Raji (cell line): Measurements from ENCODE around the gene STPG3.

ENCODE experiments used
- POLR2A ChIP-seq: IDR thresholded peaks from 2 replicates; pipeline ENCODE4 v1.6.1; 2011; ENCODE audit warnings: low read depth, low read length, control low read depth; ENCODE audit not compliant: insufficient read depth

The STPG3 gene

DNA sequence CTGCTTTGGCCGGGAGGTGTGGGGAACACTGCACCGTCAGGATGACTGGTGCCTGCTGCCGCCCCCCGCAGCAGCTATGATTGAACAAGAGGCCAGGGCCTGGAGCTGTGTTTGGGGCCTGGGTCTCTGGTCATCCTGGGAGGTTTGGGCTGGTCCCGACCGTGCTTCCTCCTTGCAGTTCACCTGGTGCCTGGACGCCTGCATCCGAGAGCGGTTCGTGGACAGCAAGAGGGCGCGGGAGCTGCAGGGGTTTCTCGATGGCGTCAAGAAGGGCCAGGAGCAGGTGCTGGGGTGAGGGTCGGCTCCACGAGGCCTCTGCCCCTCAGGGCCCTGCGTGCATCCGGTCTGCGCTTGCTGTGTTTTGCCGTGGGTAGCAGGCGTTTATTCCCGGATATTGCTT is 13.0 kb downstream of the STPG3 start:
- no peak for TF ChIP-seq POLR2A

DNA sequence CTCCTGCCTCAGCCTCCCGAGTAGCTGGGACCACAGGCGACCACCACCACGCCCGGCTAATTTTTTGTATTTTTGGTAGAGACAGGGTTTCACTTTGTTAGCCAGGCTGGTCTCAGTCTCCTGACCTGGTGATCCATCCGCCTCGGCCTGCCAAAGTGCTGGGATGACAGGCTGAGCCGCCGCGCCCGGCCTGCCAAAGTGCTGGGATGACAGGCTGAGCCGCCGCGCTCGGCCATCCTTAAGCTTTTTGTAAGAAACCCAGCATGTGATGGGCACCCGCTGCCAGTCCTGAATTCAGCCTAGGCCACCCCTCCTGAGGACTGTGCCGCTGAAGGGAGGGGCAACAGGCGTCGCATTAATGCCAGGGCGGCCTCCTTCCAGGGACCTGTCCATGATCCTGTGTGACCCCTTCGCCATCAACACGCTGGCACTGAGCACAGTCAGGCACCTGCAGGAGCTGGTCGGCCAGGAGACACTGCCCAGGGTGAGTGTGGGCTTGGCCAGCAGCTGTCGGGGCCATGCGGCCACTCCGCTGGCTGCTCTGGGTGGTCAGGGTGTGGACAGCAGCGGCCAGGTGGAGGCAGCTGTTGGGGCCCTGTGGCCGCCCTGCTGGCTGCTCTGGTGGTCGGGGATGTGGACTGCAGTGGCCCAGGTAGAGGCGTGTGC is 14.5 kb downstream of the STPG3 start:
- TF ChIP-seq POLR2A: no peak

DNA sequence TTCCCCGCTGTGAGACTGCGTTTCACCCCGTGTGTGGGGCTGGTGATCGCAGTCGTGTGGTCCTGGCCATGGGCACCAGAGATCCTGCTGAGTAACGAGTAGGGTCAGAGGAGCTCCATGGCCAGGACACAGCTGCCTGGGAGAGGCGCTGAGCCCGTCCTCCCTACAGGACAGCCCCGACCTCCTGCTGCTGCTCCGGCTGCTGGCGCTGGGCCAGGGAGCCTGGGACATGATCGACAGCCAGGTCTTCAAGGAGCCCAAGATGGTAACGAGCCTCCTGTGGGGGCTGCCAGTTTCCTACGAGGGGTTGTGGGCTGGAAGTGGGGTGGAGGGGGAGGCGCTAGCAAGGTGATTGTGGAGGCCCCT is 15.1 kb downstream of the STPG3 start:
- TF ChIP-seq POLR2A: no peak

DNA sequence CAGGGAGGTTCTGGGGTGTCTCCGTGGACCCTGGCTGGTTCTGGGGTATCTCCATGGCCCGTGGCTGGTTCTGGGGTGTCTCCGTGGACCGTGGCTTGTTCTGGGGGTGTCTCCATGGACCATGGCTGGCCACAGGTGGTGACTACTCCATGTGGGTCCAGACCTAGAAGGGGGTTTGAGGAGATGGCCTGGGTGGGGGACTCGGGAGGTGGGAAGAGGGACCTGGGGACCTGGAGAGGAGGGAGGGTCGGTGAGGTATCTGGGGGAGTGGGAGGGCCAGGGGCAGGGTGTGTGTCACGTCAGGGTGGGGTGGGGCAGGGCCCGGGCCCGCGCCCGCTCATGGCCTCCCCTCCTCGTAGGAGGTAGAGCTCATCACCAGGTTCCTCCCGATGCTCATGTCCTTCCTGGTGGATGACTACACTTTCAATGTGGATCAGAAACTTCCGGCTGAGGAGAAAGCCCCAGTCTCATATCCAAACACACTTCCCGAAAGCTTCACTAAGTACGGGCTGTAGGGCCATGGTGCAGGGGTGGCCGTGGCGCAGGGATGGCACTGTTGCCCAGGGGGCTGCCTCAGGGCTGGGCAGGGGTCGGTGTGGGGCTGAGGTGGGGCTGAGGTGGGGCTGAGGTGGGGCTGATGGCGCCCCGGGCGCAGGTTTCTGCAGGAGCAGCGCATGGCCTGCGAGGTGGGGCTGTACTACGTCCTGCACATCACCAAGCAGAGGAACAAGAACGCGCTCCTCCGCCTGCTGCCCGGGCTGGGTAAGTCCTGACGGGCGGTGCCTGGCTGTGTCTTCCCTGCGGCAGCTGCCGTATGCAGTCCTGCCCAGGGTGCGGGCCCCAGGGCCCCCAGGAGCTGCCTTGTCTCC is 15.7 kb downstream of the STPG3 start:
- no peak for TF ChIP-seq POLR2A

DNA sequence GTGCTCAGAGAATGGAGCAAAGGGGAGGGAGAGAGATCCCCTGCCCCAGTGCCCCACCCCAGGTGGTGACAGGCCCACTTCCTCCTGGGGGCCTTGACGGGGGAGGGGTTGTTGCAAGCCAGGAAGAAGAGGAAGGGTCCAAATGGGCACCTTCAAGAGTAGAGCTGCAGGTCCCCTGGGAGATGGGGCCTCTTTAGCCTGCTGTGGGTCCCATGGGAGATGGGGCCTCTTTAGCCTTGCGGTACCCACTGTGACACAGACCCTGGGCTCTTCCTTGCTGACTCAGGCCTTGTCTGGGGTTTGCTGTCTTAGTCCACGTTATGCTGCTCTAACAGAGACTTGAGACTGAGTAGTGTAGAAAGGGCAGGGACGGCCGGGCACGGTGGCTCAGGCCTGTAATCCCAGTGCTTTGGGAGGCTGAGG is 16.9 kb downstream of the STPG3 start:
- TF ChIP-seq POLR2A: peak; percentile 35; the same call in 1 of the 2 replicates

DNA sequence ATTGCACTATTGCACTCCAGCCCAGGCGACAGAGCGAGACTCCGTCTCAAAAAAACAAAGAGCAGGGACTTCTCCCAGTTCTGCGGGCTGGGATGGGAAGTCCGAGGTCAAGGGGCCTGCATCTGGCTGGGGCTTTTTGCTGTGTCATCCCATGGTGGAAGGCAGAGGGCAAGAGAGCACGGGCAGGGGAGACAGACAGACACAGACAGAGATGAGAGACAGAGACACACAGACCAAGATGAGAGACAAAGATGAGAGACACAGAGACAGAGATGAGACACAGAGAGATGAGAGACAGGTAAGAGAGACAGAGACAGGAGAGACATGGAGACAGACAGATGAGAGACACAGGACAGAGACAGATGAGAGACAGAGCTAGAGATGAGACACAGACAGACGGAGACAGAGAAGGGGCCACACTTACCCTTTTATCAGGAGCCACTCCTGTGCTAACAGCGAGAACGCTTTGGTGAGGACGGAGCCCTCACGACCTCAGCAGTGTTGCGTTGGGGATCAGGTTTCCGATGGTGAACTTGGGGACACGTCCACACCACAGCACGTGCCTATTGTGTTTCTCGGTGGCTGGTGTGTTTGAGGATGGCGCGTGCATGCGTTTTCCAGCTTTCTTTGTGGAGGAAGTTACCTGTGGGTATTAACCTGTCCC is 17.6 kb downstream of the STPG3 start:
- no peak for TF ChIP-seq POLR2A

DNA sequence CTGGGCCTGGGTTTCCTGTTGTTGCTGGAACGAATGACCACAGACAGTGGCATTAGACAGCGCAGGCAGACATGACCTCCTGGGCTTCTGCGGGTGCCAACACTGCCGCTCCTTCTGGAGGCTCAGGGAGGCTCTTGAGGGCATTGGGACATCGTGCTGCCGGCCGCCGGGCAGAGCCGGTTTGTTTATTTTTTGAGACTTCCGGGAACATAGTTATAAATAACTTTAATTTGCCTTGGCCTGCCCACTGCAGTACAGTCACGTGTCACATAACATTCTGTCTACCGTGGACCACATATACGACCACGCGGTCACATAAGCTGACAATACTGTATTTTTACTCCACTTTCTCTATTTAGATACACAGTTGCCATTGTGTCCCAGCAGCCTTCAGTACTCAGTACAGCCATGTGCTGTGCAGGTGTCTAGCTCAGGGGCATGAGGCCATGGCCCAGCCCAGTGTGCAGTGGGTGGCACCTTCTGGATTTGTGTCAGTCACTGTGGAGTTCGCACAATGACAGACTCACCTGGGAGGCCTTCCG is 18.2 kb downstream of the STPG3 start:
- 0 out of 2 replicates have a peak, but pooled peaks have one; percentile 18 for TF ChIP-seq POLR2A

DNA sequence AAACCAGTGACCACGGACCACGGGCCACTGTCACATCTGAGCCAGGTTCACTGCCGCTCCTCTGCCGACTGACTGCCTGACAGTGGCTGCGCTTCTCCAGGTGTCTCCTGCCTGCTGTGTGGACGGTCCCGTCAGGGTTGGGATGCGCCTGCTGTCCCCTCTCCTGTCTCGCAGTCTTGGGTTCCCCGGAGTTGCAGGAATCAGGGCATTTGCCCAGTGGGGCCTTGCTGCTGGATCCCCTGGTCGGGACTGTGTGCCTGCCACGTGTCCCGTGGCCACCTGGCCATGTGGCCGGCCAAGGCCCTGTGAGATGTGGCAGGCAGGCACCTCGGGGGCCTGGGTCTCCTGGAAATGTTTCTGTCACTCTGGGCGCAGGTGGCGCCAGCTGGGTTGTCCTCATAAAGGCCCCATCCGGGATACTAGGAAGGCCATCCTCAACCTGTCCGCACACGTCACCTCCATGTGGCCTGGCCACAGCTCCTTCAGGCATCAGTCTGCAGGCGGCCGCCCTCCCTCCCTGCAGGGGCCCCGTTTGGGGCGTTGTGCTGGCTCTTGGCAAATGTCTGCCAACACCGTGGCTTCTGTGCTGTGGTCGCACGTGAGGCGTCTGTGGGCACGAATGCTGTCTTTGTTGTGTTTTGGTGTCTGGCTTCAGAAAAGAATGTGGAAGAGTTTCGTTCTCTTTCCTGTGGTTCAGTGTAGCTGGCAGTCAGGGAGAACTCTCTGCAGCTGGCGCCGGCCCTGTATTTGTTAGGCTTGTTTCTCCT is 20.0 kb downstream of the STPG3 start:
- no peak for TF ChIP-seq POLR2A

DNA sequence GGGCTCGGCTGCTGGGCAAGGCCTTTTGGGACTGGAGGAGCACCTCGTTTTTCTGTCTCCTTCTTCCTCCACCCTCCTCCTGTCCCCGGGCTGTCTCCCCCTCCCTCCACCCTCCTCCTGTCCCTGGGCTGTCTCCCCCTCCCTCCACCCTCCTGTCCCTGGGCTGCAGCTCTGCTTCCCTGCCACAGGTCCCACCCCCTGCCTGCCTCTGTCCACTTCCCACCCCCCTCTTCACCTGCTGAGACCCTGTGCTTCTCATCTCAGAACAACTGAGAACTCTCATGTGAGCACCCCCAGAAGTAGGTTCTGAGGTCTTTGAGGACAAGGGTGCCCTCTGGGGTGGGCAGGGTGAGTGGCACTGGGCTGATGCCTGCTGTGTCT is 20.6 kb downstream of the STPG3 start:
- no peak for TF ChIP-seq POLR2A

DNA sequence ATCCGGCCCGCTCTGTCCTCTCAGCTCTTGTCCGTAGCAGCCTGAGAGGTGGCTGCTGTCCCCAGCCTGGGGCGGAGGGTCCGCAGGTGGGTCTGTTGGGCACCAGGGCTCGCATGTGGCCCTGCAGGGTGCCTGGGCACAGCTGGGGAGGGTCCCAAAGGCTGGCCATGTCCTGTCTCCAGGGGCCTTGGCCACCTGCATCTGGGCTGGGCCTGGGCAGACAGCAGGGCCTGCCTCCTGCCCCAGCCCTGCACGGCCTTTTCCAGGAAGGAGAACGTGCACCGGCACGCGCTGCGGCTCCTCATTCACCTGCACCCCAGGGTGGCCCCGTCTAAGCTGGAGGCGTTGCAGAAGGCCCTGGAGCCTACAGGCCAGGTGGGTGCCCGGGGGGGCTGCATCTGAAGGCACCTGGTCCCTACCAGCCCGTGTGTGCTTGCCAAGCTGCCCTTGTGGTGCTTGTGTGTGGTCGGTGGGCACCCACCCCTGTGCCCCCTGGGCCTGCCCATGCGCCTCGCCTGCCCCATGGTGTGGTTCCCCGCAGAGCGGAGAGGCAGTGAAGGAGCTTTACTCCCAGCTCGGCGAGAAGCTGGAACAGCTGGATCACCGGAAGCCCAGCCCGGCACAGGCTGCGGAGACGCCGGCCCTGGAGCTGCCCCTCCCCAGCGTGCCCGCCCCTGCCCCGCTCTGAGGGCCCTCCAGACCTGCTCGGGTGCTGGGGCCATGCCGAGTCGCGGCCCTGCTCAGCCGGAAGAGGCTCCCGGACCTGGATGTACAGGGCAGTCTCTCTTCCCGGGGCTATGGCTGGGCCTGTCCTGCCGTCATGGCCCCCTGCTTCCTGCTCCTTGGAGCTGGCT is 21.4 kb downstream of the STPG3 start:
- no peak for TF ChIP-seq POLR2A

DNA sequence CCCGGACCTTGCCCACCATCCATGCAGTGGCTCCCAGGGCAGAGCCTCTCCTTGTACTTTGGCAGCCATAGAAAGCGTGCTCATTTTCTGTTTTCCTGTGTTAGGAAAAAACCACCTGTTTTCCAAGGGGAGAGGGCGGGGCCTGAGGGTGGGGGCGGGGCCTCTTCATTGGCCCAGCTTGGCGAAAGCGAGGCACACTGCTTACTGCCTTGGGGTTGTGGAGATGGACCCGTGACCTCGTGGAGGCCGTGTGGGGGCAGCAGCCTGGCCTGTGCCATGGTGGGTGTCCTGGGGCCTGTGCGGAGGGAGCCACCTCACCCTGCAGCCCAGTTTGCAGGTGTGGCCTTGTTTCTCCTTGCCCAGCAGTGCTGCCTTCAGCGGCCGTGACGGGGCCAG is 22.0 kb downstream of the STPG3 start:
- TF ChIP-seq POLR2A: no peak

DNA sequence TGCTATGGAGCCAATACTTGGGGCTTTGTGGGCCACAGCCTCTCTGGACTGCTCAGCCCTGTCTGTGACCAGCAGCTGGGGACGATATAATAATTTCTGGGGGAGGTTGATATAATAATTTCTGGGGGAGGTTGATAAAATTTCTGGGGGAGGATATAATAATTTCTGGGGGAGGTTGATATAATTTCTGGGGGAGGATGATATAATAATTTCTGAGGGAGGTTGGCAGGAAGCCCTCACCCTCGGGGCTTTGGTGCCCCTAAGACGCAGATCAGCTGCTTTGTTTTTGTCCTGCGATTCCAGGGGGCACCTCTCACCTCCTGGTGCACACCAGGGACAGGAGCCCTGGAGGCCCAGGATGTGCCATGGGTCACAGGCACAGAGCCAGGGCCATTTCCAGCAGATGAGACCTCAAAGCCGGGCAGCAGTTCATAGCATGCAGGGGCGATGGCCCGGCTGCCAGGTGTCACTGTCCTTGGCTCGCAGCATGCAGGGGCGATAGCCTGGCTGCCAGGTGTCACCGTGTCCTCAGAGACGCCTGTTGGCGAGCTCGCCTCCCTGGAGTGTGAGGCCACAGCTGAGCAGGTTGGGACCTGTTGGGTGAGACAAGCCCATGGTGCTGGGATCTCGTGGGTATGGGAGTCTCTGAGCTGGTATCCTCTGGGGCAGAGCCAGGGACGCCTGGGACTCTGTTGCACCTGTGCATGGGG is 22.7 kb downstream of the STPG3 start:
- no peak for TF ChIP-seq POLR2A

DNA sequence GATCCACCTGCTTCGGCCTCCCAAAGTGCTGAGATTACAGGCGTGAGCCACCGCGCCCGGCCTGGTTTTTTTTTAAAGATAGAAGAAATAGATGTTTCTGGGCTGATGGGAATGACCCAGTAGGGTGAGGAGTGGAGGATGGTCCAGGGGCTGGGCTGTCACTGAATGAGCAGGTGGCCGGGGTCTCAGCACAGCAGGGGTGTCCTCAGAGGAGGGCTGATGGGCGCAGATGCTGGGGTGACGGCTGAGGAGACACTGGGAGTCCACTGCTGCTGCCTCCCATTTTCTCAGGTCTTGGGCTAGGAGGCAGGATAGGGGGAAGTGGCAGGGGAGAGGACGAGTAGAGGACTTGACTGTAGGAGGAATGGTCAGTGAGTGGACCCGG is 24.1 kb downstream of the STPG3 start:
- TF ChIP-seq POLR2A: no peak

DNA sequence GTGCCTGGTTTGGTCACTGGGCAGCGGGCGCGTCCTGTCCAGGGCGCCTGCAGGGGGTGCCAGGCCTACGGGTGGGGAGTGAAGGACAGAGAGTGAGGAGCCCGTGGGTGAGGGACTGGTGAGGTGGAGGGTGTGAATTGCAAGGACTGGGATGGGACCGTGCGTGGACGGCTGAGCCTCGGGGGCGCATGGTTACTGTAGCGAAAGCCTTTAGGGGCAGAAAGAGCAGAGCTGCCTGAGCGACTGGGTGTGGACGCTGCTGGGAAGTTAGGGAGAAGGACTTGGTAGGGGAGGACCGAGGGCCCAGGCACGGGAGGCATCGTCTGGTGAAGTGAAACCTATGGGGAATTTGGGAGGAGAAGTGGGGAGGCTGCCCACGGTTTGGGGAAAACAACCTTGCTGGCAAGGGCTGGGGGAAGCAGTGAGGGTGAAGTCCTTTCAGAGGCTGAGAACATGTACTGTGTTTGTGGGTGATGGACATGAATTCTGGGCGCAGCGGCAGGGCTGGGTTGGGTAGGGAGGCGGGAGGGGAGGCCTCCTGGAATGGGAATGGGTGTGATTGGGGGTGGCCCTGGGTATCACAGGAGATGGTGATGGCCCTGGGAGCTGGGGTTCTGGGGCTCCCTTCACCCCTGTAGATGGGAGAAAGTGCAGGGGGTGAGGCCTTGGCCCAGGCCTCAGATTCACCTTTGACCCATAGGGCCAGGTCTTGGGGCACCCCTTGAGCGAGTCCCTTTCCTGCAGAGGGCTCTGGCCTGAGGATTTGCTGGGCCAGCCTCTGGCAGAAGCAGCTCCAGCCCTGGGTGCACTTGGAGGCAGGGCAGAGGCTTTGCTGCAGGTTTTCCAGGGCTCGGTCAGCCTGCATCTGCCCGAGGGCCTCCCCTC is 24.7 kb downstream of the STPG3 start:
- TF ChIP-seq POLR2A: no peak
